GM21723 (cell line): ENCODE results near the gene LRRC74B.

Source experiments
- ATAC-seq: cut with Tn5 transposase; IDR thresholded peaks from one replicate; pipeline ENCODE4 v1.9.1; 2021; ENCODE audit warnings: mild to moderate bottlenecking, moderate library complexity; ENCODE audit not compliant: unreplicated experiment

The LRRC74B gene

GRCh38 chr22:21014202-21014725, 31.5 kb upstream of the LRRC74B start:
- peak; percentile 80 for ATAC-seq

- ATAC-seq, result no peak
Observed at GRCh38 chr22:21014726-21015465, 30.9 kb upstream of the LRRC74B start, which contains the start of gene P2RX6. Gene P2RX6, plus strand, starts transcription at chr22:21015165. Its CDS starts 10 bp downstream, at chr22:21015175.

GRCh38 chr22:21015466-21016006, 30.2 kb upstream of the LRRC74B start:
- ATAC-seq, result no peak

GRCh38 chr22:21016644-21017420, 28.9 kb upstream of the LRRC74B start:
- ATAC-seq, result no peak

- no peak for ATAC-seq
Observed at GRCh38 chr22:21018314-21018713, 27.4 kb upstream of the LRRC74B start.

GRCh38 chr22:21020802-21021429, 24.8 kb upstream of the LRRC74B start:
- no peak for ATAC-seq

GRCh38 chr22:21022507-21022906, 23.2 kb upstream of the LRRC74B start:
- no peak for ATAC-seq

GRCh38 chr22:21022955-21023614, 22.7 kb upstream of the LRRC74B start:
- ATAC-seq, result no peak

GRCh38 chr22:21025266-21025665, 20.5 kb upstream of the LRRC74B start:
- no peak for ATAC-seq

GRCh38 chr22:21025763-21026755, 19.7 kb upstream of the LRRC74B start:
- ATAC-seq, result no peak

- no peak for ATAC-seq
Observed at GRCh38 chr22:21026783-21027692, 18.7 kb upstream of the LRRC74B start.

GRCh38 chr22:21028277-21029251, 17.2 kb upstream of the LRRC74B start:
- no peak for ATAC-seq

- no peak for ATAC-seq
Observed at GRCh38 chr22:21029486-21030025, 16.2 kb upstream of the LRRC74B start.

- no peak for ATAC-seq
Observed at GRCh38 chr22:21030032-21030431, 15.7 kb upstream of the LRRC74B start.

- ATAC-seq, result no peak
Observed at GRCh38 chr22:21030621-21031544, 14.9 kb upstream of the LRRC74B start.

- no peak for ATAC-seq
Observed at GRCh38 chr22:21031545-21032036, 14.2 kb upstream of the LRRC74B start.
